DND-41 (cell line): ENCODE measurements around the gene OTOGL.

Experiments
- ATAC-seq: fragments of 200-7000 bp; cut with Tn5 transposase; 3 replicates; pipeline ENCODE4 v1.9.1; 2021; ENCODE audit warnings: low read depth; ENCODE audit not compliant: insufficient read depth
- DNase-seq: peaks from one replicate; pipeline ENCODE4 v3.0.0-alpha.2; 2020
- H2AFZ ChIP-seq: 2 replicates; pipeline ENCODE4 v1.6.0; 2012; ENCODE audit warnings: low read depth, low read length
- H3K27ac ChIP-seq: 2 replicates; pipeline ENCODE4 v1.5.1; 2012; ENCODE audit warnings: low read length, inconsistent platforms
- H3K27me3 ChIP-seq: fragments of 200-600 bp; sonication (generic); 2 replicates; pipeline ENCODE4 v1.6.0; 2012; ENCODE audit warnings: low read length, mild to moderate bottlenecking, inconsistent platforms; ENCODE audit not compliant: insufficient read depth, poor library complexity
- H3K36me3 ChIP-seq: 2 replicates; pipeline ENCODE4 v1.5.1; 2012; ENCODE audit warnings: low read length, inconsistent platforms; ENCODE audit not compliant: insufficient read depth
- H3K4me1 ChIP-seq: 2 replicates; pipeline ENCODE4 v1.5.1; 2012; ENCODE audit warnings: mild to moderate bottlenecking, low read length; ENCODE audit not compliant: insufficient read depth
- H3K4me2 ChIP-seq: 2 replicates; pipeline ENCODE4 v1.6.0; 2012; ENCODE audit warnings: mild to moderate bottlenecking, moderate library complexity, low read length, inconsistent platforms; ENCODE audit not compliant: insufficient read depth
- H3K4me3 ChIP-seq, 2 experiments: fragments of 200-600 bp in 1 of 2; shearing (Covaris generic) in 1 of 2; 2 replicates each; pipeline ENCODE4 v1.5.1; 2012 to 2016; ENCODE audit warnings: inconsistent platforms in 2 of 2, low read length in 2 of 2, mild to moderate bottlenecking in 2 of 2, low read depth in 1 of 2, moderate library complexity in 1 of 2
- H3K79me2 ChIP-seq: 2 replicates; pipeline ENCODE4 v1.6.0; 2012; ENCODE audit warnings: low read length, inconsistent platforms; ENCODE audit not compliant: insufficient read depth
- H3K9ac ChIP-seq: 2 replicates; pipeline ENCODE4 v1.6.0; 2012; ENCODE audit warnings: low read depth, mild to moderate bottlenecking, inconsistent platforms, low read length, moderate library complexity
- H3K9me3 ChIP-seq: 2 replicates; pipeline ENCODE4 v1.5.1; 2012; ENCODE audit warnings: low read length, moderate library complexity, mild to moderate bottlenecking, inconsistent platforms; ENCODE audit not compliant: insufficient read depth, severe bottlenecking
- H4K20me1 ChIP-seq: 2 replicates; pipeline ENCODE4 v1.6.0; 2012; ENCODE audit warnings: low read length; ENCODE audit not compliant: insufficient read depth
- EZH2 ChIP-seq: IDR thresholded peaks from 3 replicates; pipeline ENCODE4 v1.6.1; 2012; ENCODE audit warnings: borderline replicate concordance, low read depth, mild to moderate bottlenecking, moderate library complexity, low read length, inconsistent platforms; ENCODE audit not compliant: severe bottlenecking
- TF ChIP-seq, protein P1 (sequence below): IDR thresholded peaks from 2 replicates; pipeline ENCODE4 v1.5.1; 2012; ENCODE audit warnings: borderline replicate concordance, low read length, moderate library complexity, mild to moderate bottlenecking; ENCODE audit not compliant: poor library complexity, severe bottlenecking; ENCODE audit errors: extremely low read depth

OTOGL gene

DNA sequence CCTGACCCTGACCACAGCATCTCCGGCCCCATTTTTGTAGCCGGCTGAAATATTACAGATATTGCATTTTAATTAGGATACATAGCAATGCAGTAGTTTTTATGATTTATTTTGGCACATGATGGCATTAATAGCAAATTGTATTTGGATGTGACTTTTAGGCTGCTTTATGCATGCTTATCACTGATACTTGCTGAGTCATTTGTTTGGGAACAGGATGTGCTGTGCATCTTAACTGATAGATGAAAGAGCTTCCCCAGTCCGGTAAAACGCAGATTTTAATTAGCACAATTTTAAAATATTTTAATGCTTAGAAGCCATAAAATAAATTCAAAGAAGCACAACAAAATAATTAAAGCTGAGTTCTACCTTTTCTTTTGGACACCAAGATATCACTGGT is 90.7 kb downstream of the OTOGL start:
- no peak overlapping the region for H3K4me3 ChIP-seq
- TF ChIP-seq, protein P1, sequence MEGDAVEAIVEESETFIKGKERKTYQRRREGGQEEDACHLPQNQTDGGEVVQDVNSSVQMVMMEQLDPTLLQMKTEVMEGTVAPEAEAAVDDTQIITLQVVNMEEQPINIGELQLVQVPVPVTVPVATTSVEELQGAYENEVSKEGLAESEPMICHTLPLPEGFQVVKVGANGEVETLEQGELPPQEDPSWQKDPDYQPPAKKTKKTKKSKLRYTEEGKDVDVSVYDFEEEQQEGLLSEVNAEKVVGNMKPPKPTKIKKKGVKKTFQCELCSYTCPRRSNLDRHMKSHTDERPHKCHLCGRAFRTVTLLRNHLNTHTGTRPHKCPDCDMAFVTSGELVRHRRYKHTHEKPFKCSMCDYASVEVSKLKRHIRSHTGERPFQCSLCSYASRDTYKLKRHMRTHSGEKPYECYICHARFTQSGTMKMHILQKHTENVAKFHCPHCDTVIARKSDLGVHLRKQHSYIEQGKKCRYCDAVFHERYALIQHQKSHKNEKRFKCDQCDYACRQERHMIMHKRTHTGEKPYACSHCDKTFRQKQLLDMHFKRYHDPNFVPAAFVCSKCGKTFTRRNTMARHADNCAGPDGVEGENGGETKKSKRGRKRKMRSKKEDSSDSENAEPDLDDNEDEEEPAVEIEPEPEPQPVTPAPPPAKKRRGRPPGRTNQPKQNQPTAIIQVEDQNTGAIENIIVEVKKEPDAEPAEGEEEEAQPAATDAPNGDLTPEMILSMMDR: no peak
- no peak for TF ChIP-seq EZH2
- H3K9ac ChIP-seq: no peak overlapping the region
- no peak for DNase-seq
- H4K20me1 ChIP-seq: no peaks in the 10 kb centered on the region
- no peaks in the 10 kb centered on the region for H3K27me3 ChIP-seq
- H3K9me3 ChIP-seq: no peaks in the 10 kb centered on the region
- ATAC-seq: no peak
- H3K36me3 ChIP-seq: no peaks in the 10 kb centered on the region
- H3K4me1 ChIP-seq: no peaks in the 10 kb centered on the region
- H3K4me2 ChIP-seq: no peak overlapping the region
- H3K79me2 ChIP-seq: no peaks in the 10 kb centered on the region
- no peak overlapping the region for H2AFZ ChIP-seq
- H3K27ac ChIP-seq: no peak overlapping the region

DNA sequence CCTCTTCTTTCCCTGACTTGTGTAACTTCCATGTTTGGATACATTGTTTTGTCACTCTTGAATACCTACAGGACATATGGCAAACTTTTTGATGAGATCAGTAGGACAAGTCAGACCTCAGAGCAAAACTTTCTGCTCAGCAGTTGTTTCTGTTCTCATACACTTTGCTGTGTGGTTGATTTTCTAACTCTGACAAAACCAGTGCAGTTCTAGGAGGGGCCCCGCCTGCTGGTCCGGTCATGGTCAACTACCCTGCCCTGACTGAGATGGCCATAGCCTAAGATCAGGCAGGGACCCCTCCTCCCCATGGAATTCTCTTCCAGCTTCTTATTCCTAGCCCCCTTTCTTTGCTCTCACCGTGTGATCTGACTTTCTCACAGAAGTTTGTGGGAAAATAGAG is 92.8 kb downstream of the OTOGL start:
- no peaks in the 10 kb centered on the region for H3K27me3 ChIP-seq
- H2AFZ ChIP-seq: no peak overlapping the region
- TF ChIP-seq, protein P1: no peak
- TF ChIP-seq EZH2: no peak
- no peak for ATAC-seq
- no peaks in the 10 kb centered on the region for H3K36me3 ChIP-seq
- no peak overlapping the region for H3K4me3 ChIP-seq
- no peaks in the 10 kb centered on the region for H3K79me2 ChIP-seq
- H3K9ac ChIP-seq: no peak overlapping the region
- no peaks in the 10 kb centered on the region for H3K9me3 ChIP-seq
- H4K20me1 ChIP-seq: no peaks in the 10 kb centered on the region
- H3K27ac ChIP-seq: no peak overlapping the region
- no peaks in the 10 kb centered on the region for H3K4me1 ChIP-seq
- no peak overlapping the region for H3K4me2 ChIP-seq
- DNase-seq: no peak

DNA sequence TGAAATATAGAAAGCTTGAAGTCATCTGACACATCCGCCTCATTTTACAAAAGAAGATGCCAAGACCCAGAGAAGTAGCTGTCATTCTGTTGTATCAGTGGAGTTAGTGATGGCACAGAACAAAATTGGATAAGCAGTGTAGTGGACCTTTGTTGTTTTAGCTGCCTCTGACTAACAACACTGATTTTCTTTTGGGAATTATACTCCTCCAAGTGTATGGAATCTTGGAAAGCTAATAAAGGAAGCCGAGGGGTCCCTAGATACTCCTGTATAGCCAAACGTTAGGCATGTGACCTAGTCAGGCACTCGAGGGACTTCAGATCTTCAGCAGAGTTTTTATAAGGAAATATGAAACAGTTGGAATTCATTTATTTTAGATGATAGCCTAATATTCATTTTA is 94.5 kb downstream of the OTOGL start:
- H3K79me2 ChIP-seq: no peaks in the 10 kb centered on the region
- ATAC-seq (no peak), DNase-seq (no peak)
- no peak overlapping the region for H3K9ac ChIP-seq
- no peak for TF ChIP-seq EZH2
- TF ChIP-seq, protein P1: no peak
- H3K36me3 ChIP-seq: no peaks in the 10 kb centered on the region
- H2AFZ ChIP-seq: no peak overlapping the region
- H3K4me2 ChIP-seq: no peak overlapping the region
- no peak overlapping the region for H3K4me3 ChIP-seq
- H4K20me1 ChIP-seq: no peaks in the 10 kb centered on the region
- H3K9me3 ChIP-seq: no peaks in the 10 kb centered on the region
- no peaks in the 10 kb centered on the region for H3K27me3 ChIP-seq
- H3K4me1 ChIP-seq: no peaks in the 10 kb centered on the region
- no peak overlapping the region for H3K27ac ChIP-seq
